Large intestine (tissue), 3 donors: ENCODE results near the gene ZNF608. TPM values are rescaled to one million over a fixed set of nuclear protein-coding genes. Genes with fewer than 3 reads are reported as not detected.
A peak's percentile ranks its signal among the peaks of the same experiment; 100 is the strongest.

Experiments used
- DNase-seq, 2 donors: peaks; one replicate each; pipeline versions ENCODE4 v3.0.0 to v3.0.0-alpha.2; 2013
- H3K27ac ChIP-seq: one replicate; pipeline ENCODE4 v1.5.1; 2013; ENCODE audit warnings: low read length
- H3K27me3 ChIP-seq: 2 replicates; pipeline ENCODE4 v1.6.1; 2013; ENCODE audit warnings: low read length; ENCODE audit not compliant: control insufficient read depth, insufficient read depth
- H3K36me3 ChIP-seq: 2 replicates; pipeline ENCODE4 v1.6.1; 2013; ENCODE audit warnings: low read length; ENCODE audit not compliant: control insufficient read depth, insufficient read depth
- H3K4me1 ChIP-seq: one replicate; pipeline ENCODE4 v1.6.1; 2013; ENCODE audit warnings: low read length; ENCODE audit not compliant: control insufficient read depth, insufficient read depth
- H3K4me3 ChIP-seq: one replicate; pipeline ENCODE4 v1.5.1; 2013; ENCODE audit warnings: low read length
- H3K9me3 ChIP-seq: one replicate; pipeline ENCODE4 v1.6.1; 2013; ENCODE audit warnings: mild to moderate bottlenecking, low read depth, low read length, moderate library complexity; ENCODE audit not compliant: control insufficient read depth
- WGBS: methylation state at CpG from one replicate; pipeline ENCODE4 v1.1.5; 2013; ENCODE audit warnings: low lambda C conversion rate; ENCODE audit not compliant: insufficient coverage; 5-methylcytosine and 5-hydroxymethylcytosine counted together
- polyA plus RNA-seq: library from polyadenylated mRNA; unstranded; fragments of 120-200 nt; gene quantifications from one replicate; pipeline ENCODE4 v1.2.1, GENCODE V29; 2013

ZNF608 gene
- polyA plus RNA-seq, 1 donor = 44.2 TPM

GRCh38 chr5:124726631-124727362 is 19.6 kb downstream of the ZNF608 start:
- peaks cover 3% of the 10 kb centered on the region for H3K36me3 ChIP-seq
- no peaks in the 10 kb centered on the region for H3K9me3 ChIP-seq
- H3K4me3 ChIP-seq = no peak overlapping the region
- H3K27ac ChIP-seq = no peak overlapping the region
- H3K27me3 ChIP-seq = no peaks in the 10 kb centered on the region
- DNase-seq = no peak
- peaks cover 32% of the 10 kb centered on the region for H3K4me1 ChIP-seq
- no CpG with 5 or more reads among the region's 5 CpGs for WGBS

- H3K4me1 ChIP-seq = peaks cover 37% of the 10 kb centered on the region
- no peaks in the 10 kb centered on the region for H3K9me3 ChIP-seq
- H3K4me3 ChIP-seq = no peak overlapping the region
- H3K27me3 ChIP-seq = no peaks in the 10 kb centered on the region
- WGBS = 69% methylated on average over 2 of the region's 4 CpGs
- H3K27ac ChIP-seq = no peak overlapping the region
- DNase-seq = no peak
- H3K36me3 ChIP-seq = peaks cover 3% of the 10 kb centered on the region
Observed at GRCh38 chr5:124725622-124726258, 20.7 kb downstream of the ZNF608 start.

- no peak for DNase-seq
- Histone ChIP-seq H3K27me3 (no peaks in the 10 kb centered on the region), H3K4me1 (peaks cover 33% of the 10 kb centered on the region), H3K9me3 (no peaks in the 10 kb centered on the region), H3K27ac (no peak overlapping the region), H3K36me3 (peaks cover 3% of the 10 kb centered on the region), H3K4me3 (no peak overlapping the region)
- WGBS = 63% methylated on average over 4 of the region's 4 CpGs
Observed at GRCh38 chr5:124725040-124725434, 21.4 kb downstream of the ZNF608 start.

- Histone ChIP-seq H3K9me3 (no peaks in the 10 kb centered on the region), H3K36me3 (peaks cover 3% of the 10 kb centered on the region), H3K27me3 (no peaks in the 10 kb centered on the region), H3K27ac (no peak overlapping the region), H3K4me3 (no peak overlapping the region), H3K4me1 (peaks cover 37% of the 10 kb centered on the region)
- DNase-seq = no peak
- WGBS = 50% methylated on average over 1 of the region's 6 CpGs
Observed at GRCh38 chr5:124724357-124725039, 21.9 kb downstream of the ZNF608 start.

- no peaks in the 10 kb centered on the region for H3K27me3 ChIP-seq
- no peak for DNase-seq
- 0% methylated on average over 1 of the region's 8 CpGs for WGBS
- H3K4me3 ChIP-seq = no peak overlapping the region
- no peaks in the 10 kb centered on the region for H3K36me3 ChIP-seq
- peak overlapping the region; percentile 73 for H3K27ac ChIP-seq
- H3K4me1 ChIP-seq = peaks cover 49% of the 10 kb centered on the region
- no peaks in the 10 kb centered on the region for H3K9me3 ChIP-seq
Observed at GRCh38 chr5:124721229-124721735, 25.2 kb downstream of the ZNF608 start.

GRCh38 chr5:124720593-124720992 is 25.8 kb downstream of the ZNF608 start:
- H3K27ac ChIP-seq = peak overlapping the region; percentile 73
- H3K36me3 ChIP-seq = no peaks in the 10 kb centered on the region
- H3K4me3 ChIP-seq = no peak overlapping the region
- peak in 1 of 2 donors; percentile 78 for DNase-seq
- 56% methylated on average over 1 of the region's 4 CpGs for WGBS
- no peaks in the 10 kb centered on the region for H3K9me3 ChIP-seq
- H3K4me1 ChIP-seq = peaks cover 49% of the 10 kb centered on the region
- H3K27me3 ChIP-seq = no peaks in the 10 kb centered on the region

GRCh38 chr5:124719113-124719967 is 27.1 kb downstream of the ZNF608 start:
- Histone ChIP-seq H3K27ac (peak overlapping the region; percentile 73), H3K9me3 (no peaks in the 10 kb centered on the region), H3K27me3 (no peaks in the 10 kb centered on the region), H3K36me3 (no peaks in the 10 kb centered on the region), H3K4me3 (no peak overlapping the region), H3K4me1 (peaks cover 49% of the 10 kb centered on the region)
- peak in 1 of 2 donors; percentile 68 for DNase-seq
- WGBS = no CpG with 5 or more reads among the region's 4 CpGs

GRCh38 chr5:124718380-124718789 is 28.1 kb downstream of the ZNF608 start:
- WGBS = no CpG with 5 or more reads among the region's 2 CpGs
- Histone ChIP-seq H3K9me3 (no peaks in the 10 kb centered on the region), H3K4me1 (peaks cover 52% of the 10 kb centered on the region), H3K4me3 (no peak overlapping the region), H3K27me3 (no peaks in the 10 kb centered on the region), H3K27ac (peak overlapping the region; percentile 73), H3K36me3 (no peaks in the 10 kb centered on the region)
- no peak for DNase-seq

GRCh38 chr5:124716169-124716568 is 30.3 kb downstream of the ZNF608 start:
- DNase-seq = no peak
- H3K4me1 ChIP-seq = peaks cover 32% of the 10 kb centered on the region

GRCh38 chr5:124714910-124715309 is 31.5 kb downstream of the ZNF608 start:
- no peak overlapping the region for H3K27ac ChIP-seq
- peaks cover 25% of the 10 kb centered on the region for H3K4me1 ChIP-seq
- no peaks in the 10 kb centered on the region for H3K36me3 ChIP-seq
- no peaks in the 10 kb centered on the region for H3K27me3 ChIP-seq
- H3K4me3 ChIP-seq = no peak overlapping the region
- no peak for DNase-seq
- H3K9me3 ChIP-seq = no peaks in the 10 kb centered on the region

More at GRCh38 chr5:124716169-124716568, 30.3 kb downstream of the ZNF608 start:
- Histone ChIP-seq H3K27ac (no peak overlapping the region), H3K36me3 (no peaks in the 10 kb centered on the region), H3K27me3 (no peaks in the 10 kb centered on the region), H3K4me3 (no peak overlapping the region), H3K9me3 (no peaks in the 10 kb centered on the region)
- no CpG with 5 or more reads among the region's 1 CpG for WGBS
